ENCODE results near the gene TANGO2.
"Not testable (repeated sequence)": the region's sequence is repeated elsewhere in the genome, so short reads cannot be mapped to it uniquely, and the experiment has no call there.

The TANGO2 gene

DNA sequence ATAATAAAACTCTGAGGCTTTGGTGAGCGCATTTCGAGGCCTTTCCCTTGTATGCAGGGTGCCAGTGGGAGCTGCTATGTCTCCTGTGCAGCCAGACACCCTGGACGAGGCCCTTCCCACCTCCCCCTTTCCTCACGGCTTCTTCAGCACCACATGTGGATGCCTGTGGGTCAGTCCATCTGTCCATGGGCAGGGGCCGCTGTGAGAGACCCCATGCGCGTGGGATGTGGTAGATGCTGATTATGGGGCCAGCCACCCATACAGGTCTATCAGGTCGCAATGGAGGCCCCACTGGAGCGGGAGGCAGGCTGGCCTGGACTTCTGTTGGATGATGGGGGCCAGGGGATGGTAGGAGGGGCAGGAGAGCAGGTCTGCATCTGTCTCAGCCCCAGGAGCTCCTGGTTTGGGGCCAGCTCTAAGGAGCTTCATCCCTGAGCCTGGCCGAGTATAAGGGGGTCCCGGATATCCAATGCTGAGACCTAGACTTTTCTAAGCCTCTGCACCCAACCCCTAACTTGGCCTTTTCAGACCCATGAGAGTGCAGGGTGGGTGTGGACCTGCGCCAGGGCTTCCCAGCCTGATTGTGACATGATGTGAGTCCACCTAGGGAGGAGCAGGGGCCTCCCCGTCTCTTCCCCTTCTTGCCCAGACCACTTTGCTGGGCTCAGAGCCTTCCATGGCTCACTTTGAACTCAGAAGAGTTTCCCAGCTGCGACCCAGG lies 45.1 kb downstream of the TANGO2 start:
- DNase-seq, result no peak

DNA sequence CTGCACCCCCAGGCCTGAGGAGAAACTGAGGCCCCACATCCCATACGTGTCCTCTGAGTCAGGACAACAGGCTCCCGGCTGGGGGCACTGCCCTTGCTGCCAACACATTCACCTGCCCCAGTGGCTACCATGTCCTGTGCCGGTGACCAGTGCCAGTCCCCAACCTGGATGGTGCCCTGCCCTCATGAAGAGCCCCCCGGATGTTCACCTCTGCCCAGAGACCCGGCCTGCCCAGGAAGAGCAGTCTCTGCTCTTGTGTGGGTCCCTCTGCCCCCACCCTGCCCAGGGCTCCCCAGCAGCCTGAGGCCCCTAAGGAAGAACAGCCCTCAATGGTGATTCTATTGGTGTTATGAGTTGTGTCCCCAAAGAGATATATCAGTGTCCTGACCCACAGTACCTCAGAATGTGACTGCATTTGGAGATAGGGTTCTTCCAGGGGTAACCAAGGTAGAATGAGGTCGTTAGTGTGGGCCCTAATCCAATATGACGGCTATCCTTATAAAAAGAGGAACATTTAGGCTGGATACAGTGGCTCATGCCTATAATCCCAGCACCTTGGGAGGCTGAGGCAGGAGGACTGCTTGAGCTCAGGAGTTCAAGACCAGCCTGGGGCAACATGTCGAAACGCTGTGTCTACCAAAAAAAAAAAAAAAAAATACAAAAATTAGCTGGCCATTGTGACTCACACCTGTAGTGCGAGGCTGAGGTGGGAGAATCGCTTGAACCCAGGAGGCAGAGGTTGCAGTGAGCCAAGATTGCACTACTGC lies 45.9 kb downstream of the TANGO2 start:
- no peak for DNase-seq

DNA sequence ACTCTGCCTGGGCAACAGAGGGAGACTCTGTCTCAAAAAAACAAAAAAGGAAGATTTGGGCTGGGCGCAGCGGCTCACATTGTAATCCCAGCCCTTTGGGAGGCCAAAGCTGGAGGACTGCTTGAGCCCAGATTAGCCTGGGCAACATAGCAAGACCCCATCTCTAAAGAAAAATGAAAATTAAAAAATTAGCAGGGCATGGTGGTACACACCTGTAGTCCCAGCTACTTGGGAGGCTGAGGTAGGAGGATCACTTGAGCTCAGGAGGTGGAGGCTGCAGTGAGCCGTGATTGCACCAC lies 46.4 kb downstream of the TANGO2 start:
- DNase-seq, result not testable (repeated sequence)

DNA sequence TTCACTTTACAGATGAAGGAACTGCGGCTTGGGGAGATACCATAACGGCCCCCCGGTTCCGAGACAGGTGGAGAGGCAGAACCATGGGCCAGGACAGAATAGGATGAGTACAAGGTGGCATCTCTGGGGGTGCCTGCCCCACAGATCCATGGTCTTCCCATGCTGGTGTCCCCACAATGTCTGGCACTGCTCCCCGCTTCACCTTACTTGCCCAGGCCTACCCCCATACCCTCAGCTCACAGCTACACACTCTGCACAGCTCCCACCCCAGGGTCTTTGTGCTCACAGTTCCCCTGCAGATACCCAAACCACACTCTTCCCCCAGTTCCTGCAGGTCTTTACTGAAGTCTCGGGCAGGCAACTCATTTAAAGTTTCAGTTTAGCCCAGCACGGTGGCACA lies 47.7 kb downstream of the TANGO2 start:
- no peak for DNase-seq

DNA sequence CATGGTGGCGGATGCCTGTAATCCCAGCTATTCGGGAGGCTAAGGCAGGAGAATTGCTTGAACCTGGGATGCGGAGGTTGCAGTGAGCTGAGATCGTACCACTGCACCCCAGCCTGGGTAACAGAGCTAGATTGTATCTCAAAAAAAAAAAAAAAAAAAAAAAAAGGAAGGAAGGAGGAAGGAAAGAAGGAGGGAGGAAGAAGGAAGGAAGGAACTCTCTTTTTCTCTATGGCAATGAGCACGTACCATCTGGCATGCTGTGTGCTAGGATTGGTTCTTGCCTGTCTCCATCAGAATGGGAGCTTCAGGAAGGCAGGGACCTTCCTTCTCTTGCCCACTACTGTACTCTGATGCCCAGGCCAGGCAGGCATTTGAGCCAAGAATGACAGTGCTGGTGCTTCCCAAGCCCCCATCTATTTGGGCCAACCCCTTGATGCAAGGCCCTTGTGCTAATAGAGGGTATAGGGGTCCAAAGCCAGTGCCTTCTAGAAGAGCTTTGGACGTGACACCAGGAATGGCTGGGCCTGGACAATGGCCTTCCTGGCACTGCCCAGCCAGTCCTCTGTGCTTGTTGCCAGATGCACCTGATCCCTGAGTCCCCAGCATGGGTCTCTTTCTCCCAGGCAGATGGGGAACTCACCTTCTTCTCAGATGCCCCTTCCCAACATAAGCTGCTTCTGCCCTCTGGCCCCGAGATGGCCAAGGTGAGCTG lies 48.6 kb downstream of the TANGO2 start:
- no peak for DNase-seq

DNA sequence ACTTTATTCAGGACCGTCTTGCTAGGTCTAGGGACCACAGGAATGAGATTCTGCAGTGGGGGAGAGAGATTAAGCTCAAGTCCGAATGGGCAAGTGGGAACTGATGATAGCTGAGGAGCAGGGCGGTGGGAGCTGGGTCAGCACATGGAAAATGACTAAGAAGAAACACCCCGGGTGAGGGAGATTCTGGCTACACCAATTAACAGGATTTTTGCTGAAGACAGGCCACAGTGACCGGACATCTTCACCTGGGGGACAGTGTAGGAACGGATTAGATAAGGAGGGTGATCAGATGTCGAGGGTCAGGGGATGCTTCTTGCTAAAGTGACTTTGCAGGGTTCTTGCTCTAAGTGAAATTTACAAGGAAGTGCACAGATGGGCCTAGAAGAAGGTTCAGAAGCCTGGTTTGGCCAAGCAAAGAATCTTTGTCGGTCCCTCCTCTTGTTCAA lies 50.6 kb downstream of the TANGO2 start:
- DNase-seq, result no peak

DNA sequence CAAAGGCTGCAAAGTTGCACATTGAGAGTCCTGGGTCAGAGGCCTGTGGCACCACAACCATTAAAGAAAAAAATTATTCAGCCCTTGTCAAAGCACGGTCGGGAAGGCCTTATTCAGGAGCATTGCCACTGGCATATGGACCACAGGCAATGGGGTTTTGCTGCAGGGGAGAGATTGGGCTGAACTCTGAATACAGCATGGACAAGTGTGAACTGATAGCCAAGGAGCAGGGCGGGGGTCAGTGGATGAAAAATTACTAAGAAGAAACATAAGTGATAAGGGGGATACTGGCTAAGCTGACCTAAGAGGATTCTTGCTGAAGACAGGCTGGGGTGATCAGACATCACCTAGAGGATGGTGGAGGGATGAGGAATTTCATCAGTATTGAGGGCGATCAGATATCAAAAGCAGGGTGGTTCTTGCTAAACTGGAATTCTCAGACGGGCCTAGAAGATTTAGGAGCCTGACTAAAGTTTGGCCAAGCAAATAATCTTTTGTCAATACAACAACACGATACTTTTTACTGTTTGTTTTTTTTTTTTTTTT lies 55.8 kb downstream of the TANGO2 start:
- no peak for DNase-seq

DNA sequence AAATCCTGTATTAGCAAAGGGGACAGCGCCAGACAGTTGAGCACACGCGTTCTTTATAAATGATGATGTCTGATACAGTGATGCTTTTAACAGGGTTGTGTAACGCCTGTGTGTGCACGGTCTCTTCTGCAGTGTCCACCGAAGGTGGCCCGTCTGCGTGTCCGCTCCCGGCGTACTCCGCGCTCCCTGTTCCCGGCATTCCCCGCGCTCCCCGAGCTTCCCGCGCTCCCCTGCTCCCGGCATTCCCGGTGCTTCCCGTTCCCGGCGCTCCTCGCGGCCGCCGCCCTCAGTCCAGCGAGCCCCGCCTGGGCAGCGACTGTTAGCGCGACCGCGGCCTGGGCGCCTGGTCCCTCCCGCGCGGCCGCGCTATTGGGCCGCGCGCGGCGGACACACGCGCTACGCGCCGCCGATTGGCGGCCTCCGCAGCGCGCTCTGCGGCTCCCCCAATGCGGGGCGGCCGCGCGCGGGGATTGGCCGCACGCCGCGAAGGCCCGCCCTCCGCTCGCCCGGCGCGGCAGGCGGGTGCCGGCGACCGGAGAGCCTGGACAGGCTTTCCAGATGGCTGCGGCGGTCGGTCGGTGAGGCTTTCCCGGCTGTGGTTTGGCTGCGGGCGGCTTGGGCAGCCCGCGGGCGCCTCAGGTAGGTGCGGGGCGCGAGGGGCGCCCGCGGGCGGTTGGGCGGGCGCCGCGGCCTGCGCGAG lies 59.0 kb downstream of the TANGO2 start, which contains the start of gene DGCR8:
DGCR8 (plus strand) TSS at position 497 of the 700 bp plus-strand sequence. CDS start 5,723 bp downstream, outside the sequence.
- peak; percentile 45 to 85 (median 72) for DNase-seq

DNA sequence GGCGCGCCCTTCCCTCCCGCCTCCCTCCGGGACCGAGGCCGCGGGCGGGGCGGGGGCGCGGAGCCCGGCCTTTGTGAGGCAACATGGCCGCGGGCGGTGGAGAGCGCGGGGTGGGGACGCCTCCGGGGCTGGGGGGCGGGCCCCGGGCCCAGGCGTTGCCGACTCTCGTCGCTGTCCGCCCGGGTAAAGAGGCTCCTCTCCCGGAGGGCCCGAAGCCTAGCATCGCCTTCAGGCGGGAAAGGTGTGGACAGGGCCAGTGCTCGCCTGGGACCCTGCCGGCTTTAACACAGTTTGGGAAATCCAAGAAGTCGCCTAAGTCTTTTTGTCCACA lies 59.5 kb downstream of the TANGO2 start:
- DNase-seq, result peak; percentile 45 to 85 (median 72)

DNA sequence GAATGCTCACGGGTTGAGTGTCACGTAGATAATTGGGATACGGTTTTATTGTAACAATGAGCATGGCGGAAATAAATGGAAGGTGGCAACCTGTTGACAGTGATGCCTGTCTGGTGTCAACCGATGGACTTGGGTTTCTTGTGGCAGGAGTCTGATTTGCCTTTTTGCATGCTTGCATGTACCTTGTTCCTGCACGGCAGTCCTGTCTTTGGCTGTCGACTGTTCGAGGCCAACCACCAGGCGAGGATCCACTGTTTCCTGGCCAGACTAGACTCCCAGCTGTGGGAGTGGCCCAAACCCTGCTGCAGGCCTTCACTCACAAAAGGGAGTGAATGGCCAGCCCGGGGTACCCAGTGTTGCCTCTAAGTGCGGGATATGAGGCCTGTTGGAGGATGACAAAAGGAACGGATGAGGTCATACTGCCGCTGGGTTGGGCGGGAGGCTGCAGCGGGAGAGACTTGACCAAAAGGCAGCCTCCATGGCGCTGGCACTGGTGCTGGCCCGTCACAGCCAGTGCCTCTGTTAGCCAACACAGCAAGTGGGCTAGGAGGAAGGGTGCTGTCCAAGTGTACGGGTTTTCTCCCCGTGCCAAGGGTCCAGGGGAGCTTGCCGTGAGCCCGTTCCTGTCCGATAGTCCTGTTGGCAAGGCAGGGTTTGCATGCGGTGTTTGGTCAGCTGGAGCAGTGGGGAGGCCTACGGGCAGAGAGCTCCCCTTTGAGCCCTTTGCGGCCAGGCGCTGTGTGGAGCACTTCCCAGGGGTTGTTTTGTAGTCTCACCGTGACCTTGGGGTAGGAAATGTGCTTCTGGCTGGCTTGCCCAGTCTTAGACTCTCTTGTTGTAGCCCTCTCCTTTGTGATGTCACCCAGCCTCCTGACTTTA lies 60.1 kb downstream of the TANGO2 start:
- peak in 1 of 6 experiments; percentile 58 for DNase-seq

DNA sequence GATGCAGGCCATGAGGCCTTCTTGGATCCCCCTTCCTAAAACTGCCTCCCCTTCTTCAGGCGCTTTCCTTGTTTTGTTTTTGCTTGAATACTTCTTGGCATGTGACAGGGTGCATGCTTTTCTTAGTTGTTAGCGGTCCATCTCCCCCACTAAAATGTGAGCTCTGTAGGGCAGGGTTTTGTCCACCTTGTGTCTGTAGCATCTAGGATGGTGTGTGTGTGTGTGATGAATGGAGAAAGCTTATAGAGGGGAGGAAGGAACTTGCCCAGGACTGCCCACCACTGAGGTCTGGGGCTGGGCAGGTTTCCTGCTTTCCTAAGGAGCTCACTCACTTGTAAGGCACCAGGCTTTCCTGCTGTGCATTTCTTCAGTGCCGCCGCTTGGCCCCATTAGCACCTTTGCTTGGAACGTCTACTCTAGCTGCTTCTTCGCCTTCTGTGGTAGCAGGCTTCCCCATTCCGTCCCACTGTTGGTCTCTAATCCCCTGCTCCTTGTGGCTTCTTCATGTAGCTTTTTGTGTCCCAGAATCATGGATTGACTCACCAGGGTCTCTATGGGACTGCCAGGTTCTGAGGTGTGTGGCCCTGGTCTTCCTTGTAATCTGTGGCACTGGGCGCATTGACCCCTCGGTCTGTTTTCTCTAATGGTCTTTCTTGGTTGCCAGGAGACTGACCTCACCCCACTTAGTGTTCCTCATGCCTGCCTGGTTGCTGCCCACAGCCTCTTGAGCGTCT lies 62.4 kb downstream of the TANGO2 start:
- DNase-seq, result no peak

DNA sequence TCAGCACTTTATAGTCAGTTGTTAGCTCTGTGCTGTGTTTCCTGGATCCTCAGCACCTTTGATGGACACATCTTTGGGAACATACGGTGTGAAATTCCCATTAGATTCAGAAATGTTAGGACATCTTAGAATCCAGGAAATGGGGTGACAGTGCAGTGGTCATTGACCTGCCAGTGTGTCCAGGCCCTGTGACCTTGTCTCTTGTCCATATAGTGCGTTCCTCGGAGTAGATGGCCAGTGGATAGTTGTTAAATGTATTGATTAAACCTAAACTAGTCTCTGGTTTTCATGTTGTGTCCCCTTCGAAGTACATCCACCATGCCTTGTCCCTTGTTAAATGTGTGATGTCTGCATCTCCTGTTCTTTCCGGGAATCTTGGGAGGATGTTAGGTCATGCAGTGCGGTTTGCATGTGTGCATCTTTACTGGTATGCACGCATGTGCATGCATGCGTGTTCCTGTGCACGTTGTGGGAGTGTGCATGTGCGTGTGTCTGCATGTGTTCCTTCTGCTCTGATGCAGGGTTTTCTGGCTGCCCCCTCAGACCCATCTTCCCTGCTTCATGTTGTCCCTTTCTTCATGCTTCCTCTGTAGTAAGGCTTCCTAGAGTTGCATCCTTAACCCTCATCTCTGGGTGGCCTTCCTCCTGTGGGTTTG lies 63.1 kb downstream of the TANGO2 start:
- no peak for DNase-seq

DNA sequence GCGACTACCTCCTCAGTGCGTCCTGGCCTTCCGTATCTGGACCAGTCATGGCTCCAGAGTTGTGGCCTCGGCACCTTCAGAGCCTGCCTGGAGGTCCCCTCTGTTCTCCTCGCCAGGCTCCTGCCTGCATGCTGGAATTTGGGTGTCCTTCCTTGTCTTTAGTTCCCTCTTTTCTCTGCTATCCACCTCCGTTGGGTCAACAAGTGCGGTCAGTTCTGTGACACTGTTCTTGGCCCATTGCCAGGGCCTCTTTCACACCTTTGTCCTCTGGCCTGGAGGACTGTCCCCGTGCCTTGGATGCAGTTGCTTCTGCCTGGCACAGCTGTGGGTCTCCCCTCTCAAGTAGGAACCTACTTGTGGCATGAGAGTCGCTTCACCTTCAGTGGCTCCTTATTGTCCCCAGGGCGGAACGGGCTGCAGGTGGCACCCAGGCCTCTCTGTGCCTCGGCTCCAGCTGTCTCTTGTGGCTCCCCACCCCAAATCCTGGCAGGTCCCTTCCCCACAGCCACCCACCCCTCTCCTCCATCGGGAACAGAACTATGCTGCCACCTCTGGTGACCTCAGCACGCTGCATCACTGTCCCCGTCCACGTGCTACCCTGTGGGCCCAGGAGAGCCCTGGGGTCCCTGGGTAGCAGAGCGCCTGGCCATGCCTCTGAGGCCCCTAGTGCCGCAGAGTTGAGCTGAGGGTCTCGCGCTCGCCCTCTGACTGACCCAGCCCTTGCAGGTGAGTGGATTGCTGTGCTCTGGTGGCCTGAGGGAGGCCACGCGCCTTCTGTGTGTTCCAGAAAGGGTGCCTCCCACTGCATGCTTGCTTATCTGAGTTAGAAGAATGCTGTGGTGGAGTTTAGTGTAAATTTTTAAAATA lies 63.9 kb downstream of the TANGO2 start:
- no peak for DNase-seq

DNA sequence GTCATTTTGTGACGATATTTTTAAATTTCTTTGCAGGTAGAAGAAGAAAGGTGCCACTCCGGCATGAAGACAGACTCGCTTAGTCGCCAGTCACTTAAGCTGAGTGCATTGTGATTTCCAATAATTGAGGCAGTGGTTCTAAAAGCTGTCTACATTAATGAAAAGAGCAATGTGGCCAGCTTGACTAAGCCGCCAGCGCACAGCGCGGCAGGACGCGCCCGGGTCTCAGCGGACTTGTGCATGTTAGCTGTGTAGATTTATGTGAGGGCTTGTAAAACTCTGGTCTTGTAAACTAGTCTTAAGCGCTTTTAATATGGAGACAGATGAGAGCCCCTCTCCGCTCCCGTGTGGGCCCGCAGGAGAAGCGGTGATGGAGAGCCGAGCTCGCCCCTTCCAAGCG lies 64.7 kb downstream of the TANGO2 start:
- DNase-seq, result no peak

DNA sequence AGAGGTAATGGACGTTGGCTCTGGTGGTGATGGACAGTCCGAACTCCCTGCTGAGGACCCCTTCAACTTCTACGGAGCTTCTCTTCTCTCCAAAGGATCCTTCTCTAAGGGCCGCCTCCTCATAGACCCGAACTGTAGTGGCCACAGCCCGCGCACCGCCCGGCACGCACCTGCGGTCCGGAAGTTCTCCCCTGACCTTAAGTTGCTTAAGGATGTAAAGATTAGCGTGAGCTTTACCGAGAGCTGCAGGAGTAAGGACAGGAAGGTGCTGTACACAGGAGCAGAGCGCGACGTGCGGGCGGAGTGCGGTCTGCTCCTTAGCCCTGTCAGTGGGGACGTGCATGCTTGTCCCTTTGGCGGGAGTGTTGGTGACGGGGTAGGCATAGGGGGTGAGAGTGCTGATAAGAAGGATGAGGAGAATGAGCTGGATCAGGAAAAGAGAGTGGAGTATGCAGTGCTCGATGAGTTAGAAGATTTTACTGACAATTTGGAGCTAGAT lies 65.2 kb downstream of the TANGO2 start:
- no peak for DNase-seq

DNA sequence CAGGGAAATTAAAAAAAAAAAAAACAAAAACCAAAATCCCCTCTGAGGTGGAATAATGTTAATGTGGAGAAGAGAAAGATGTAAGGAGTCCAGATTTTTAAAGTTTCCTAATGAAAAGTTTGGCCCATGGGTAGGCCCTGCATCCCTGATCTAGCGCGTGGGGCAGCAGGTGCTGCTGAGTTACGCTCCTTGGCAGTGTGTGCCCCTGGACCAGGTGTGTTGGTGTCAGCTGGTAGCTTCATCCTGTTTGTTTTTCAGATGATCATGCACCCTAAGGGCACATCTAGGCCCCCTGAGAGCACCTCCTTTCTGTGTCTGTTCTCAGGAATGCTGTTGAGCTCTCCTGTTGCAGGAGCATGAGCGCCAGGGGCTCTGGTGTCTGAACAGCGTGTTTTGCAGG lies 65.9 kb downstream of the TANGO2 start:
- DNase-seq, result no peak

DNA sequence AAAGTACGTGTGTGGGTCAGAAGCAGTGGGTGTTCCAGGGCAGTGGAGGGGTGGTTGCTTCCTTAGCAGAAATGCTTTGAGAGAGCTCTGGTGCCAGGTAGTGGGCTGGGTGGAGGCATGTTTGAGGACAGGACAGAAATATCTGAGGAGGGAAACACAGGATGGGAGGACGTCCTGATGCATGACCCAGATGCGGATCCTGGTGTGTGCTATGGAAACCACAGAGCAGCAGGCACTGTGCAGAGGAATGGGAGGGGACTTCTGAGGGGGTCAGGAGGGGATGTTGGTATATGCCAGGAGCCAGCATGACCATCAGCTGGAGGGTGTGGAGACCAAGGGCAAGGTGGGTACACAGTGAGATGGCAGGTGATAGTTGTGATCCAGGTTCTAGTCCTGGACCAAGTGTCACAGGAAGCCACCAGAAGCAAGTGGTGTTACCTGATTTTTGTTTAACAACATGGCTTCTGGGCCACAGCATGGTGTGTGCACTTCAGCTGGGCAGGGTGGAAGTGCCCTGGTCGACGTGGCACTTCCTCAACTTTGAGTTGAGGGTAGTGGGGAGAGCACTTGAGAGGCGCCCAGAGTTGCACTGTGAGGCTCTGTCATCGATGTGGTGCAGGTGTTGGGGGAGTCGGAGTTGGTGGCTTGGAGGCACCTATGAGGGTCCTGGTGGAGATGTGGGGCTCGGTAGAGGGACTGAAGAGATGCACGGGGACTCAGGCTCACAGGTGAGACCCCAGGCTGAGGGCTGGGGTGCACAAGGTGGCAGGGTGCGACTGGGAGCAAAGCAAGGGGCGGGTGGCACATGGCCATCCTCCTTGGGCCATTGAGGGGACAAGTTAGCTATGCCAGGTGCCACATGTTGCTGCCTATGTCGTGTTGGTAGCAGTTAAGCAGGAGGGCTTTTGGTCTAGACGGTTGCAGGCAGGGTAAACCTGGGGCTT lies 66.7 kb downstream of the TANGO2 start:
- no peak for DNase-seq

DNA sequence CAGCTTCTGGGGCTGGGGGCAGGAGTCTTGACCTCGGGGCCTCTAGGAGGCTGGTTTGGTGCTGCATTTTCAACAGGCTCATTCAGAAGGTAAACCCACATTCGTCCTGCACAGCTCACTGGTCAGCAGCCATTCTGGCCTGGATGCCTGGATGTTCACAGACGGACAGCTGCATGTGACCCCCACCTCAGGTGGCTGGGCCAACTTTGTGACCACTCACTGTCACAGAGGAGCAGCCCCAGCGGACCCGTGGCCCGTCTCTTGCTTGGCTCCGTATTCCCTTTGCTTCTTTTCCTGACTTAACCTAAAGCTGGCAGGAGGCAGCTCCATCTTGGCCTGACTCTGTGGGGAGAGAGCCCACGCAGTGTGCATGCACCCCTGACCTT lies 67.3 kb downstream of the TANGO2 start:
- no peak for DNase-seq
